Esophagus muscularis mucosa (tissue), 4 donors: Measurements from ENCODE around the gene PCDH9. TPM values are rescaled to one million over a fixed set of nuclear protein-coding genes. Genes with fewer than 3 reads are reported as not detected.
A peak's percentile ranks its signal among the peaks of the same experiment; 100 is the strongest.

Source experiments
- DNase-seq: peaks from one replicate; pipeline ENCODE4 v3.0.0-alpha.2; 2017; ENCODE audit errors: extremely low spot score
- H3K27ac ChIP-seq, 4 donors: fragments of 200-600 bp; sonication (generic); replicated peaks in 1 of 4; 1 replicate in 3 of 4; 2 replicates in 1 of 4; pipeline ENCODE4 v1.5.1; 2016 to 2019; ENCODE audit warnings: mild to moderate bottlenecking in 1 of 4
- H3K27me3 ChIP-seq, 4 donors: fragments of 200-600 bp; sonication (generic); one replicate each; pipeline versions ENCODE4 v1.5.1 to v1.6.0; 2016 to 2019
- H3K36me3 ChIP-seq, 4 donors: fragments of 200-600 bp; sonication (generic); one replicate each; pipeline ENCODE4 v1.5.1; 2016 to 2019
- H3K4me1 ChIP-seq, 4 donors: fragments of 200-600 bp; sonication (generic); one replicate each; pipeline ENCODE4 v1.5.1; 2016 to 2019
- H3K4me3 ChIP-seq, 4 donors: fragments of 200-600 bp; sonication (generic); 1 replicate in 2 of 4; 2 replicates in 2 of 4; pipeline ENCODE4 v1.5.1; 2016 to 2019; ENCODE audit warnings: mild to moderate bottlenecking in 4 of 4, moderate library complexity in 1 of 4
- H3K9me3 ChIP-seq, 4 donors: fragments of 200-600 bp; sonication (generic); 1 replicate in 3 of 4; 2 replicates in 1 of 4; pipeline ENCODE4 v1.5.1; 2016 to 2019
- EP300 ChIP-seq: sonication (generic); formaldehyde crosslinking; IDR thresholded peaks from one replicate; pipeline ENCODE4 v1.6.1; 2017; ENCODE audit warnings: antibody characterized with exemption
- POLR2A ChIP-seq: fragments of 450-650 bp; IDR thresholded peaks from one replicate; pipeline ENCODE4 v1.6.1; 2017; ENCODE audit warnings: antibody characterized with exemption, moderate library complexity, mild to moderate bottlenecking, low read depth
- POLR2AphosphoS5 ChIP-seq, 2 donors: sonication (generic); formaldehyde crosslinking; IDR thresholded peaks; one replicate each; pipeline ENCODE4 v1.6.1; 2017; ENCODE audit warnings: antibody characterized with exemption in 2 of 2
- WGBS: methylation state at CpG from one replicate; pipeline ENCODE4 v1.1.5; 2018; 5-methylcytosine and 5-hydroxymethylcytosine counted together
- intact Hi-C: fragments of 100-400 bp; cut with DNase I; formaldehyde crosslinking; loops from one replicate; pipeline ENCODE4 v1.15.1; 2023
- total RNA-seq, 4 donors: library from RNA; depleted of rRNA; stranded (reverse); fragments of >200 nt; gene quantifications; one replicate each; pipeline versions ENCODE4 v1.1.0 to v1.2.1, GENCODE V29; 2016
- TF ChIP-seq, protein P1 (sequence below), 3 experiments: fragments of 200-600 bp in 2 of 3; fragments of 450-650 bp in 1 of 3; sonication (generic) in 2 of 3; IDR thresholded peaks; one replicate each; pipeline ENCODE4 v1.5.1; 2017 to 2019; ENCODE audit warnings: antibody characterized with exemption in 3 of 3, mild to moderate bottlenecking in 2 of 3, moderate library complexity in 1 of 3

PCDH9 gene
- total RNA-seq, 4 donors from 2014 or later: 33.8 to 81.8 (median 49.1) TPM

DNA sequence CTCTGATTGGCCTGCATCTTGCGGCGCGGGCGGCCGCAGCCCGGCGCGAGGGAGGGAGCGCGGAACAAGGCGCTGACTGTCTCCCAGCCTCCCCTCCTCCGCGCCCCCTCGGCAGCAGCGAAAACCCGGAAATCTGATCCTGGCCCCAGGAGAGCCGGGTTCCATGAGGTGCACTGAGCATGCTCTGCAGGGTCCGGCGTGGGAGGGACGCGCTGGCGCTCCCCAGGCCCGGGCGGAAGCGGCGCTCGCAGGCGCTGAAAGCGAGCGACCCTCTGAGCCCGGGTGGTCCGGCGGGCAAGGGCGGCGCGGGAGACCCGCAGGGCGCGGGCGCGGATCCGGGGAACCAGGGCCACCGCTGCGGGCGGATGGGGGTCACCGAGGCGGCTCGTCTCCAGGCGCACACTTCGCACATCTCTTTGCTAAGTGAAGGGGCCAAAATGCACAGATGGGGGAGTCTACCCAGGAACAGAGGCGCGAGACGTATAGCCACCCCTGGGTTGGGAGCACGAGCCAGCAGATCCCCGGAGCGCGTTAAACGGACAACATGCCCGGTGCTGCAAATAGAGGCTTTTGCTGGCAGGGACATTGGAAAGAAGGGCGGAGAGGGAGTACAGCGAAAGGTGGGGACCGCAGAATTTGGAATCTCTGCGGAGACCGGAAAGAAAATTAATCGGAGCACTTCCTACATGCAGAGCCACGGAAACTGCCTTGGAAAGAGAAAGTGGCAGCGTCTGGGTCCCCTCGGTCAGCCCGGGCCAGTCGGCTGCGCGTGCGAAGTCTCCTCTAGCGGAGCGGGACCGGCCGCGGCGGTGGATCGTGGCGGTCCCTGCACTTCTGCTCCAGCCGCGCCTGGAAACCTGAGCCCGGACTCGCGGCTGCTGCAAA is 510 bp upstream of the PCDH9 start:
- Histone ChIP-seq H3K27ac (peak overlapping the region; percentile 92 to 96 (median 95)), H3K36me3 (no peaks in the 10 kb centered on the region), H3K27me3 (no peaks in the 10 kb centered on the region), H3K4me1 (peaks cover 3 to 53% (median 50%) of the 10 kb centered on the region in 4 donors), H3K4me3 (peak overlapping the region; percentile 72 to 89 (median 88)), H3K9me3 (no peaks in the 10 kb centered on the region)
- intact Hi-C loops: no loop called here
- 3% methylated on average over 23 of the region's 86 CpGs for WGBS
- DNase-seq: peak; percentile 98
- TF ChIP-seq EP300: no peak
- TF ChIP-seq, protein P1, sequence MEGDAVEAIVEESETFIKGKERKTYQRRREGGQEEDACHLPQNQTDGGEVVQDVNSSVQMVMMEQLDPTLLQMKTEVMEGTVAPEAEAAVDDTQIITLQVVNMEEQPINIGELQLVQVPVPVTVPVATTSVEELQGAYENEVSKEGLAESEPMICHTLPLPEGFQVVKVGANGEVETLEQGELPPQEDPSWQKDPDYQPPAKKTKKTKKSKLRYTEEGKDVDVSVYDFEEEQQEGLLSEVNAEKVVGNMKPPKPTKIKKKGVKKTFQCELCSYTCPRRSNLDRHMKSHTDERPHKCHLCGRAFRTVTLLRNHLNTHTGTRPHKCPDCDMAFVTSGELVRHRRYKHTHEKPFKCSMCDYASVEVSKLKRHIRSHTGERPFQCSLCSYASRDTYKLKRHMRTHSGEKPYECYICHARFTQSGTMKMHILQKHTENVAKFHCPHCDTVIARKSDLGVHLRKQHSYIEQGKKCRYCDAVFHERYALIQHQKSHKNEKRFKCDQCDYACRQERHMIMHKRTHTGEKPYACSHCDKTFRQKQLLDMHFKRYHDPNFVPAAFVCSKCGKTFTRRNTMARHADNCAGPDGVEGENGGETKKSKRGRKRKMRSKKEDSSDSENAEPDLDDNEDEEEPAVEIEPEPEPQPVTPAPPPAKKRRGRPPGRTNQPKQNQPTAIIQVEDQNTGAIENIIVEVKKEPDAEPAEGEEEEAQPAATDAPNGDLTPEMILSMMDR (IDR thresholded peaks at IDR 0.05): peak in 1 of 3 experiments; percentile 21
- peak; percentile 85 to 89 for TF ChIP-seq POLR2AphosphoS5 (IDR thresholded peaks at IDR 0.05)
- TF ChIP-seq POLR2A: peak; percentile 14

DNA sequence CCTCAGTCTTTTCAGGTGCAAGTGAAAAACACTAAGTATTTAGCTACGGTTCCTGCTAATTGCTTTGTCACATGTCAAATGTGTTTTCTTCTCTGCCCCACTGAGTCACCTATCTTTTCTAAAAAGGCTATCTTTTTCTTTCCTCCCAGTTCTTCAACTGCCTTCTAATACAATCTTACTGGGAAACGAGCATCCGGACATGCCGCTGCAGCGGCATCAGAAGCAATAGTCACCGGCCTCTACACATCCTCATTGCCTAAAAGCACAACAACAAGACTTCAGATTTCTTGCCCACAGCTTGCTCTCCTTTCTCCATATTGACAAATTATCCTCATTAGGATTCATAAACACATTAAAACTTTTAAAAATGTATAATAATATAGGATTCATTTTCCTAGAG is 1.2 kb downstream of the PCDH9 start:
- H3K4me1 ChIP-seq: peaks cover 3 to 54% (median 51%) of the 10 kb centered on the region in 4 donors
- intact Hi-C loops: loop anchor here (5.0 to 10.0 kb wide), 5 partner anchors 92 to 1574 kb away; no protein-coding TSS in a partner anchor
- peak overlapping the region in 2 of 4 donors; percentile 95 for H3K27ac ChIP-seq
- DNase-seq: no peak
- H3K4me3 ChIP-seq: peak overlapping the region; percentile 72 to 89 (median 88)
- no peaks in the 10 kb centered on the region for H3K9me3 ChIP-seq
- H3K27me3 ChIP-seq: no peaks in the 10 kb centered on the region
- WGBS: 16% methylated on average over 6 of the region's 6 CpGs
- TF ChIP-seq, protein P1 (IDR thresholded peaks at IDR 0.05): no peak
- H3K36me3 ChIP-seq: no peaks in the 10 kb centered on the region

DNA sequence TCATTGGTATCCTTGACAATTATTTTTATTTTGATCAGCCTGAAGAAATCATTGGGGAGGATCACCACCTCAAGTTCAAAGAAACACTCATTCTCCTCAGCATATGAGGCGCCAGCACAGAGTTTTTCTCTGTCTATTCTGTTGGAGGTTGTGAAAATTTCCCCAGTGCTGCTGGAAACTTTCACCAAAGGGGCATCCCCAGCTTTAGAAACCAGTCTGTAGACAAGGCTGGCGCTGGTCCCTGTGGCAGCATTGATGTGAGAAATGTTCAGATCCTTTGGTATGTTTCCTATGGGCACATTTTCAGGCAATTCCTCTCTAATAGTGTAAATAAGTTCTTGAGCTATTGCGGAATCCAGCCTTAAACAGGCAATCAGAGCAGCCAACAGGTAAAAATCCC is 2.1 kb downstream of the PCDH9 start:
- H3K27ac ChIP-seq: no peak overlapping the region
- H3K36me3 ChIP-seq: no peaks in the 10 kb centered on the region
- H3K4me3 ChIP-seq: peak overlapping the region; percentile 72 to 89 (median 88)
- intact Hi-C loops: loop anchor here (5.0 to 10.0 kb wide), 5 partner anchors 91 to 1573 kb away; no protein-coding TSS in a partner anchor
- no peak for DNase-seq
- H3K9me3 ChIP-seq: no peaks in the 10 kb centered on the region
- peaks cover 3 to 47% (median 43%) of the 10 kb centered on the region in 4 donors for H3K4me1 ChIP-seq
- no peak for TF ChIP-seq POLR2A
- TF ChIP-seq POLR2AphosphoS5 (IDR thresholded peaks at IDR 0.05): no peak
- TF ChIP-seq EP300: no peak
- TF ChIP-seq, protein P1 (IDR thresholded peaks at IDR 0.05): no peak
- 98% methylated on average over 3 of the region's 3 CpGs for WGBS
- H3K27me3 ChIP-seq: no peaks in the 10 kb centered on the region

DNA sequence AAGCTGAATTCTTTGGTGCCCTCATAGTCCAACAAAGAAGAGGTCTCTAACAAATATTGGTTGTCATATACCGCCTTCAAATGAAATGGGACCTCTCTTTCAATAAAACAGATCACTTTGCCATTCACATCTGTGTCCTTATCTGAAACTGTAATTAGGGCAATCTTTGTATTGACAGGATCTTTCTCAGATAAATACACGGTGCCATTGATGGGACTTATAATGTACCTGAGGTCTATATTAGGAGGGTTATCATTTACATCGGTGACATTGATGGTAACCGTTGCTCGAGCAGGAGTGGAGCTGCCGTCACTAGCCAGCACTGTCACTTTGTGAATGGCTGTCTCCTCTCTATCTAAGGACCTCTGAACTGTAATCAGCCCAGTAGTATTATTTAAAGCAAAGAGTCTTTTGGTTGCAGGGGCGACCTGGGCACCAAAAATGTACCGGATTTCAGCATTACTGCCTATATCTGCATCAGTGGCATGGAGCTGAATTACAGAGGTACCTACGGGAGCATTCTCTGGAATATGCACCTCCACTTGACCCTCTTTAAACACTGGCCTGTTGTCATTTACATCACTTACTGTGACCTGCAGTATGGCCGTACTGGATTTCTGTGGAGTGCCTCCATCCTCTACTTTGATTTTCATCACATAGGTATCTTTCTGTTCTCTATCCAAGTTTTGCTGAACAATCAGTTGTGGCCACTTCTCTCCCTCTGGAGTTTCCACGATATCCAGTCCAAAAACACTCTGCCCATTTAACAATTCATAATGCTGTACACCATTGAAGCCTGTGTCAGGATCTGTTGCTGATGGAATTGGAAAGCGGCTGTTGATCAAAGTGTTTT is 2.8 kb downstream of the PCDH9 start:
- Histone ChIP-seq H3K27me3 (no peaks in the 10 kb centered on the region), H3K4me3 (peak overlapping the region; percentile 72 to 89 (median 88)), H3K36me3 (no peaks in the 10 kb centered on the region), H3K27ac (no peak overlapping the region), H3K4me1 (peaks cover 3 to 54% (median 46%) of the 10 kb centered on the region in 4 donors), H3K9me3 (no peaks in the 10 kb centered on the region)
- no peak for DNase-seq
- intact Hi-C loops: loop anchor here (5.0 to 10.0 kb wide), 5 partner anchors 90 to 1573 kb away; no protein-coding TSS in a partner anchor
- no peak for TF ChIP-seq EP300
- TF ChIP-seq, protein P1 (IDR thresholded peaks at IDR 0.05): no peak
- no peak for TF ChIP-seq POLR2AphosphoS5 (IDR thresholded peaks at IDR 0.05)
- no peak for TF ChIP-seq POLR2A
- WGBS: 93% methylated on average over 12 of the region's 12 CpGs
